Spleen (tissue), 11 donors: Measurements from ENCODE around the gene FASTKD1. TPM values are rescaled to one million over a fixed set of nuclear protein-coding genes. Genes with fewer than 3 reads are reported as not detected.

Experiments
- DNase-seq: peaks from one replicate; pipeline ENCODE4 v3.0.0-alpha.2; 2020
- H3K27ac ChIP-seq, 8 donors: fragments of 200-600 bp; sonication (generic) in 7 of 8; 1 replicate in 4 of 8; 2 replicates in 4 of 8; pipeline versions ENCODE4 v1.5.0 to v1.8.0; 2016 to 2021; ENCODE audit warnings: inconsistent platforms in 4 of 8, mild to moderate bottlenecking in 4 of 8, moderate library complexity in 1 of 8
- H3K27me3 ChIP-seq, 7 donors: fragments of 200-600 bp; sonication (generic) in 6 of 7; replicated peaks in 1 of 7; 1 replicate in 4 of 7; 2 replicates in 3 of 7; pipeline versions ENCODE4 v1.5.0 to v1.8.0; 2016 to 2021; ENCODE audit warnings: inconsistent platforms in 3 of 7, mild to moderate bottlenecking in 1 of 7
- H3K36me3 ChIP-seq, 6 donors: fragments of 200-600 bp; sonication (generic) in 5 of 6; 1 replicate in 4 of 6; 2 replicates in 2 of 6; pipeline versions ENCODE4 v1.5.0 to v1.8.0; 2016 to 2021; ENCODE audit warnings: inconsistent platforms in 2 of 6
- H3K4me1 ChIP-seq, 6 donors: fragments of 200-600 bp; sonication (generic) in 5 of 6; 1 replicate in 3 of 6; 2 replicates in 3 of 6; pipeline versions ENCODE4 v1.5.0 to v1.8.0; 2016 to 2021; ENCODE audit warnings: inconsistent platforms in 3 of 6
- H3K4me3 ChIP-seq, 8 donors: fragments of 200-600 bp; sonication (generic) in 7 of 8; 1 replicate in 4 of 8; 2 replicates in 4 of 8; pipeline versions ENCODE4 v1.5.0 to v1.8.0; 2016 to 2021; ENCODE audit warnings: inconsistent platforms in 4 of 8, mild to moderate bottlenecking in 4 of 8, moderate library complexity in 2 of 8
- H3K9me3 ChIP-seq, 8 donors: fragments of 200-600 bp; sonication (generic) in 7 of 8; 1 replicate in 4 of 8; 2 replicates in 4 of 8; pipeline versions ENCODE4 v1.5.0 to v1.8.0; 2016 to 2021; ENCODE audit warnings: inconsistent platforms in 4 of 8
- CTCF ChIP-seq, 11 experiments: fragments of 200-600 bp in 7 of 11; fragments of 450-650 bp in 4 of 11; sonication (generic) in 4 of 11; IDR thresholded peaks in 8 of 11; conservative IDR thresholded peaks in 3 of 11; 1 replicate in 7 of 11; 2 replicates in 4 of 11; pipeline versions ENCODE4 v1.4.0 to v1.8.0; 2016 to 2021; ENCODE audit warnings: antibody characterized with exemption in 11 of 11, inconsistent platforms in 4 of 11, mild to moderate bottlenecking in 1 of 11
- POLR2A ChIP-seq, 3 donors: fragments of 450-650 bp; IDR thresholded peaks; one replicate each; pipeline ENCODE4 v1.5.1; 2017; ENCODE audit warnings: antibody characterized with exemption in 3 of 3, mild to moderate bottlenecking in 1 of 3
- POLR2AphosphoS5 ChIP-seq, 3 donors: sonication (generic); formaldehyde crosslinking; IDR thresholded peaks; one replicate each; pipeline ENCODE4 v1.5.1; 2017; ENCODE audit warnings: antibody characterized with exemption in 3 of 3
- WGBS, 5 donors: extraction: QIAGEN DNeasy Blood & Tissue Kit in 3 of 5; methylation state at CpG; one replicate each; pipeline versions ENCODE4 v1.1.5 to v1.1.7; 2013 to 2018; 5-methylcytosine and 5-hydroxymethylcytosine counted together
- intact Hi-C: fragments of 100-400 bp; cut with DNase I; formaldehyde crosslinking; loops from one replicate; pipeline ENCODE4 v1.15.0; 2023; ENCODE audit warnings: low total_unique reads
- polyA plus RNA-seq, 3 donors: library from polyadenylated mRNA; stranded (reverse); fragments of 200-250 nt; gene quantifications; one replicate each; pipeline ENCODE4 v1.2.1, GENCODE V29; 2013
- total RNA-seq, 7 donors: library from RNA; depleted of rRNA in 3 of 7; stranded (reverse); fragments of >200 nt in 3 of 7; fragmentation: NEBNext Ultra II Directional in 4 of 7; extraction: Animal tissue kit (Norgen Biotek cat#: 25700) in 4 of 7; gene quantifications; one replicate each; pipeline versions ENCODE4 v1.1.0 to v1.2.1, GENCODE V29; 2016 to 2021
- donor health status: healthy with polysubstance abuse.
- donor health status: DM: no; HTN: no; CAD: no; lungs with moderate emphysema.
- donor health status: DM: no; HTN: no; CAD: no.
- donor health status: Bipolar disorder and iron deficiency.
- donor health status: healthy.
- donor health status: DM: no; HTN: no; CAD: no.
- donor health status: DM: yes; HTN: yes; CAD: no.

The FASTKD1 gene
- total and polyA plus RNA-seq, 10 donors: 21.2 to 43.9 (median 28.7) TPM

DNA sequence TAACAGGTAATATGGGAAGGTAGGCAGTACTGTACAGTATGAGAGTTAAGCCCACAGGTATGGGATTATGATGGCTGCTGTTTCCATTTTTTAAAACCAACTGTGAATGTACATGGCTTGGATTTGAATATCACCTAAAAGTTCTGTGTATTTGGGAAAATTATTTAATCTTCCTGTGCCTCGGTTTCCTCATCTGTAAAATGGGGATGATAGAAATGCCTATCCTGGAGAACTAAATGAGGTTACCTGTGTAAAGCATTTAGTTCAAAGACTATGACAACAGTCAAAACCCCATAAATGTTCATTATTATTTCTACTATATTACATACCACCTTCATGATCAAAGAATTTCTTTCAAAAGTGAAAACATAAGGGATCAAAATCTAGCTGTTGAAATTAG is 60.6 kb downstream of the FASTKD1 start:
- H3K27ac ChIP-seq: no peak overlapping the region
- H3K36me3 ChIP-seq: no peaks in the 10 kb centered on the region
- TF ChIP-seq POLR2AphosphoS5 (IDR thresholded peaks at IDR 0.05) (no peak), POLR2A (IDR thresholded peaks at IDR 0.05) (no peak), CTCF (IDR thresholded peaks at IDR 0.05 in 8 of 11, conservative IDR thresholded peaks at IDR 0.05 in 3 of 11) (no peak)
- H3K4me1 ChIP-seq: no peaks in the 10 kb centered on the region
- no peak overlapping the region for H3K4me3 ChIP-seq
- WGBS, 5 donors: 88 to 100% (median 94%) methylated on average over 1 of the region's 1 CpG
- no peak for DNase-seq
- H3K27me3 ChIP-seq: no peaks in the 10 kb centered on the region
- intact Hi-C loops: no loop called here
- H3K9me3 ChIP-seq: no peaks in the 10 kb centered on the region

DNA sequence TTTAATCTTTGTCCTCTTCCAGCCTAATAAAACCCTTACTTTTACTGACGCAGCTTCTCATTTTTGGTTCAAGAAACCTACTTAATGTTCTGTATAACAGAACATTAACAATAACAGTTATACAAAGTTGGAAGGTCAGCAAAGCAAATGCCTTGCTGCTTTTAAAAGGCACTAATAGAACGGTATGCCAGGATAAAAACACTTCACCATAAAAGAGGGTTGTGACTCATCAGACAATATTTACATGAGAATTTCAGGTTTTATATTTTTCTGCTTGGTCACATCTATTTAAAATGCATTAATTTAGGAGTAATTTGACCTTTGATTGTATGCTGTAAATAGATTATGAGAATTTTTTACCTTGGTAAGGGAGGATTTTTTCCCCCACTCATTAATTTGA is 61.1 kb downstream of the FASTKD1 start:
- H3K4me1 ChIP-seq: no peaks in the 10 kb centered on the region
- no peak for TF ChIP-seq POLR2AphosphoS5 (IDR thresholded peaks at IDR 0.05)
- no peak for TF ChIP-seq CTCF (IDR thresholded peaks at IDR 0.05 in 8 of 11, conservative IDR thresholded peaks at IDR 0.05 in 3 of 11)
- no peak for TF ChIP-seq POLR2A (IDR thresholded peaks at IDR 0.05)
- no peak overlapping the region for H3K27ac ChIP-seq
- intact Hi-C loops: no loop called here
- H3K9me3 ChIP-seq: no peaks in the 10 kb centered on the region
- H3K27me3 ChIP-seq: no peaks in the 10 kb centered on the region
- no peak overlapping the region for H3K4me3 ChIP-seq
- no peaks in the 10 kb centered on the region for H3K36me3 ChIP-seq
- 76 to 84% (median 81%) methylated on average over 2 of the region's 2 CpGs for WGBS, 5 donors
- DNase-seq: no peak

DNA sequence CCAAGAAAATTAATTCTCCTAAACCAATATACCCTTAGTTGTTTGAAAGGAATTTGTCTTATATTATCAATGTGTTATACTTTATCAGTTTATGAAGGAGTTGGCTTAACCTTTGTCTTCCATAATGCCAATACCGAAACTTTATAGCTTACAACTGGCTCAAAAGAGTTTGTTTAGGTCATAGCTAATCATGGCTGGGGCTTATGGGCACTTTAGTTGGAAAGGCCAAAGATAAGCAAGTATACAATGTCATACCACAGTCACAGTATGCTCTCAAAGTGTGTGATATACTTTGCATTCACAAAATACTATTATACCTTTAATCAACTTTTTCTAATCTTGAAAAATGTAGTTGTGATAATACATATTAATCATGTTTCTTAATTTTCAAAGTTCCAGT is 61.8 kb downstream of the FASTKD1 start:
- 87 to 98% (median 98%) methylated on average over 1 of the region's 1 CpG for WGBS, 5 donors
- Histone ChIP-seq H3K36me3 (no peaks in the 10 kb centered on the region), H3K4me1 (no peaks in the 10 kb centered on the region), H3K27ac (no peak overlapping the region), H3K4me3 (no peak overlapping the region), H3K9me3 (no peaks in the 10 kb centered on the region), H3K27me3 (no peaks in the 10 kb centered on the region)
- intact Hi-C loops: no loop called here
- TF ChIP-seq CTCF (IDR thresholded peaks at IDR 0.05 in 8 of 11, conservative IDR thresholded peaks at IDR 0.05 in 3 of 11) (no peak), POLR2A (IDR thresholded peaks at IDR 0.05) (no peak)
- no peak for DNase-seq

DNA sequence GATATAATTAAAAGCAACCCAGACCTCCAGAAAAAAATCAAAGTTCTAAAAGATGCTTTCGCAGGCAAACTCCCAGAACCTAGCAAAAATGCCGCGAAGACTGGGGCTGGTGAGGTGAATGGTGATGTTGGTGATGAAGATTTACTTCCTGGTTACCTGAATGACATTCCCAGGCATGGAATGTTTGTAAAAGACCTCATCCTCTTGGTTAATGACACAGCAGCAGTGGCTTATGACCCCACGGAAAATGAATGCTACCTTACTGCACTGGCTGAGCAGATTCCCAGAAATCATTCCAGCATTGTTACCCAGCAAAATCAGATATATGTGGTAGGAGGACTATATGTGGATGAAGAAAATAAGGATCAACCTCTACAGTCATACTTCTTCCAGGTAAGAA is 63.2 kb downstream of the FASTKD1 start:
- H3K4me3 ChIP-seq: no peak overlapping the region
- WGBS, 5 donors: 96 to 99% (median 97%) methylated on average over 4 of the region's 4 CpGs
- TF ChIP-seq POLR2AphosphoS5 (IDR thresholded peaks at IDR 0.05) (no peak), POLR2A (IDR thresholded peaks at IDR 0.05) (no peak), CTCF (IDR thresholded peaks at IDR 0.05 in 8 of 11, conservative IDR thresholded peaks at IDR 0.05 in 3 of 11) (no peak)
- intact Hi-C loops: no loop called here
- no peak for DNase-seq
- no peaks in the 10 kb centered on the region for H3K4me1 ChIP-seq
- H3K9me3 ChIP-seq: no peaks in the 10 kb centered on the region
- no peak overlapping the region for H3K27ac ChIP-seq
- no peaks in the 10 kb centered on the region for H3K27me3 ChIP-seq
- H3K36me3 ChIP-seq: peaks cover 0 to 7% (median 0%) of the 10 kb centered on the region in 6 donors
